ENCODE data around the gene CAMKMT.

CAMKMT gene

DNA sequence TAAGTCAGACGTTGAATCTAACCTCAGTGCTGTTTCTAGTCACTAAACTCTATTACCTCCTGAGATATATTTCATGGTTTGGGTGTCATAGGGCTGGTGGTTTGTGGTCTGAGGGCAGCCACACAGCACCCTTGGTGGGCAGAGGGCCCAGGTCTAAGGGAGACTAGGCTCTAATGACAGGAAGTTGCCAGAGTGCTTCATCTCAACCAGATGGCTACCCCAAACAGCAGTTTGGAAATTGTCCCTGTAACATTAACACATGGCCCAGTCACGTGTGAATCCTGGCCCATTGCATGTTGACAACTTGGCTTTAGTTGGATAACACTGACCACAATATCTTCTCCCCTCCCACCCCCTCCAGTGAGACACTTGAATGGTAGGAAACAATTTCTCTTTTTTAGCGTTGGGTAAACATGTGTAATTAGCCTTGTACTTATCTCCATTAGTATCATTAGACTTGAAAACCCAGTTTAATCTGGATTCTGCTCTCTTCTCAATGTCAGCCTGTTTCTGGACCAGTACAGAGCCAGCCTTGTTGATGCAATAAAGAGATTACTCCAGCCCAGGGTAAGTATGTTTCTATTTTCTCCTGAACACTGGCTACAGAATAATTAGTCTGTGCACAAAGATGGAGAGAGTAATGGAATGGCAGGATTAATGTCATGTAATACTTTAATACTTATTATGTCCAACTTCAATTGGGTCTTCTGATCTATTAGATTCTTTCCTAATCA lies 392.0 kb downstream of the CAMKMT start:
- Histone ChIP-seq H3K27me3 (replicated peaks) (no peaks in the 10 kb centered on the region), H3K36me3 (replicated peaks) (no peaks in the 10 kb centered on the region), H3K4me3 (ENCODE audit: low read depth, low read length) (no peak overlapping the region), H3K27ac (no peak overlapping the region)
- in situ Hi-C loops (cut with HindIII; ENCODE audit: low pct_ligation_motif_present, low sequenced_read_pairs): no loop called here
- TF ChIP-seq, protein P1, sequence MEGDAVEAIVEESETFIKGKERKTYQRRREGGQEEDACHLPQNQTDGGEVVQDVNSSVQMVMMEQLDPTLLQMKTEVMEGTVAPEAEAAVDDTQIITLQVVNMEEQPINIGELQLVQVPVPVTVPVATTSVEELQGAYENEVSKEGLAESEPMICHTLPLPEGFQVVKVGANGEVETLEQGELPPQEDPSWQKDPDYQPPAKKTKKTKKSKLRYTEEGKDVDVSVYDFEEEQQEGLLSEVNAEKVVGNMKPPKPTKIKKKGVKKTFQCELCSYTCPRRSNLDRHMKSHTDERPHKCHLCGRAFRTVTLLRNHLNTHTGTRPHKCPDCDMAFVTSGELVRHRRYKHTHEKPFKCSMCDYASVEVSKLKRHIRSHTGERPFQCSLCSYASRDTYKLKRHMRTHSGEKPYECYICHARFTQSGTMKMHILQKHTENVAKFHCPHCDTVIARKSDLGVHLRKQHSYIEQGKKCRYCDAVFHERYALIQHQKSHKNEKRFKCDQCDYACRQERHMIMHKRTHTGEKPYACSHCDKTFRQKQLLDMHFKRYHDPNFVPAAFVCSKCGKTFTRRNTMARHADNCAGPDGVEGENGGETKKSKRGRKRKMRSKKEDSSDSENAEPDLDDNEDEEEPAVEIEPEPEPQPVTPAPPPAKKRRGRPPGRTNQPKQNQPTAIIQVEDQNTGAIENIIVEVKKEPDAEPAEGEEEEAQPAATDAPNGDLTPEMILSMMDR (IDR thresholded peaks at IDR 0.05; ENCODE audit: low read depth, low read length, missing control alignments): no peak
- no peak for DNase-seq

DNA sequence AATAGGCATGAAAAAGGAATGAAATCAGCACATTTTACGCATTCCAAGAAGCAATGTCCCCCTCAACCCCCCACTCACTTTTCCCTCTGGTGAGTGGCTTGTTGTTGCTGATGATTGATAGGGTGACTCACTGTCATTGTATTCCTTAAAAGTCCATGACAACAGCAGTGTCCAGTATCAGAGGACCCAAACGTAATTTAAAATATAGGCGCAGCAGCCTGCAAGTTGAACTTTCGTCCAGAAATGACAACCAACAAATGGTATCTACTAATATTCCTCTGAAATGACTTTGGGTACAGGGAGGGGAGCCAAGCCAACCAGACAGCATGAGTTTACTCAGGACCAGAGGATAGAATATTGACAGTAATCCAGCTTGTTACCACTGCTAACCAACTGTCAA lies 396.8 kb downstream of the CAMKMT start:
- no peak overlapping the region for H3K4me3 ChIP-seq (ENCODE audit: low read depth, low read length)
- H3K27me3 ChIP-seq (replicated peaks): peaks cover 2% of the 10 kb centered on the region
- DNase-seq: no peak
- no peaks in the 10 kb centered on the region for H3K36me3 ChIP-seq (replicated peaks)
- TF ChIP-seq, protein P1 (IDR thresholded peaks at IDR 0.05; ENCODE audit: low read depth, low read length, missing control alignments): no peak
- in situ Hi-C loops (cut with HindIII; ENCODE audit: low pct_ligation_motif_present, low sequenced_read_pairs): no loop called here
- H3K27ac ChIP-seq: no peak overlapping the region

DNA sequence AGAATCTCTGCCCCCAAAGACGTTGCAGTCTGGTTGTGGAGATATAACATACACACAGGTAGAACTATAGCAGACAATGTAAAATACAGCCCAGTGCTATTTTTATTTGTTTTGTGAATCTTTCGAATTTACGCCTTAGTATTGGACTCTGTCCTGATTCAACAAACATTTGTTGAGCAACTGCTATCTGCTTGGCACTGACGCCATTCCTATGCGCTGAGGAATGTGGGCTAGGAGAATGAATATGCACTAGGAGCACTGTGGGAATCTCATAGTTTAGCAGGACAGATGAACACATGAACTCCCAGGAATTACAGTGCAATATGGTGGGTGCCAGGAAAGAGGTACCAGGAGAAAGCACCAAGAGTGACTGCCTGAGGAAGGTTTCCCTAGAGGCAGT lies 398.1 kb downstream of the CAMKMT start:
- in situ Hi-C loops (cut with HindIII; ENCODE audit: low pct_ligation_motif_present, low sequenced_read_pairs): no loop called here
- H3K27me3 ChIP-seq (replicated peaks): peaks cover 6% of the 10 kb centered on the region
- no peak overlapping the region for H3K27ac ChIP-seq
- peak; percentile 2 for DNase-seq
- no peak overlapping the region for H3K4me3 ChIP-seq (ENCODE audit: low read depth, low read length)
- no peaks in the 10 kb centered on the region for H3K36me3 ChIP-seq (replicated peaks)
- TF ChIP-seq, protein P1 (IDR thresholded peaks at IDR 0.05; ENCODE audit: low read depth, low read length, missing control alignments): no peak

DNA sequence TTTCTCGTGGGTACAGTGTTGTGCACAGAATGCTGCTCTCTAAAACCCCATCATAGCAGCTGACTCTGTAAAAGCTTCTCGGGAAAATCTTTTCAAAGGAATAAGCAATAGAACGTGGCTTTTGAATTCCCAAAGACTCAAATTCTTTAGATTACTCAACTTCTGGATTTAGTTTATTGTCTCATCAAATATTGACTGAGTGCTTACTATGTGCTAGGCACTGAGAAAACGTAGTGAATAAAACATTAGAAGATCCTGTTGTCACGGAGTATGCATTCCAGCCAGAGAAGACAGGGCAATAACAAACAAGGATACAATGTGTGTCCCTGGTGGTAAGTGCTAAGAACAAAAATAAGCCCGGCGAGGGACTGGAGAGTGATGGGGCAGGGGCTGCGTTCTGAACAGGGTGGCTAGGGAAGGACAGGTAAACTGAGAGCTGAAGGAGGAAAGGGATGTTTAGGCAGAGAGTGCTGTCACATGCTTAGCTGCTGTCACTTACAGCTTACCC lies 401.6 kb downstream of the CAMKMT start:
- Histone ChIP-seq H3K36me3 (replicated peaks) (no peaks in the 10 kb centered on the region), H3K27me3 (replicated peaks) (peaks cover 17% of the 10 kb centered on the region), H3K4me3 (ENCODE audit: low read depth, low read length) (no peak overlapping the region), H3K27ac (no peak overlapping the region)
- TF ChIP-seq, protein P1 (IDR thresholded peaks at IDR 0.05; ENCODE audit: low read depth, low read length, missing control alignments): no peak
- in situ Hi-C loops (cut with HindIII; ENCODE audit: low pct_ligation_motif_present, low sequenced_read_pairs): no loop called here
- DNase-seq: no peak

DNA sequence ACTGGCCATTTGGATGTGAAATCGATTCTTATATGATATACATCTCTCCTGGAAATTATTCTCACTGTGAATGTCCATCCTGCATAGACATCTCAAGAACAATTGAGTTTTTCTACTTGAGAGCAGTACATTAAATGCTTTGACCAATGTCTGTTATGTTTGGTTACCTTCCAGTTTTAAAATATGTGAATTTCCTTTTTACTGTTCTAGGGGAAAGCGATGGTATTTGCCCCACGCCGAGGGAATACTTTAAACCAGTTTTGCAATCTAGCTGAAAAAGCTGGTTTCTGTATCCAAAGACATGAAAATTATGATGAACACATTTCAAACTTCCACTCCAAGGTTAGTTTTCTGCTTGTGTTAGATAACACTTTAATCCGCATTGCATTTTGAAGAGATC lies 404.5 kb downstream of the CAMKMT start:
- in situ Hi-C loops (cut with HindIII; ENCODE audit: low pct_ligation_motif_present, low sequenced_read_pairs): no loop called here

More for the DNA sequence above, 404.5 kb downstream of the CAMKMT start:
- DNase-seq: no peak
- TF ChIP-seq, protein P1 (IDR thresholded peaks at IDR 0.05; ENCODE audit: low read depth, low read length, missing control alignments): no peak
- no peaks in the 10 kb centered on the region for H3K36me3 ChIP-seq (replicated peaks)
- H3K27me3 ChIP-seq (replicated peaks): peaks cover 37% of the 10 kb centered on the region
- no peak overlapping the region for H3K27ac ChIP-seq
- H3K4me3 ChIP-seq (ENCODE audit: low read depth, low read length): no peak overlapping the region

Data from brain microvascular endothelial cell (primary cell).